Measurements from ENCODE around the gene LIPH. TPM values are rescaled to one million over a fixed set of nuclear protein-coding genes. Genes with fewer than 3 reads are reported as not detected.

LIPH gene
- total and polyA plus RNA-seq, 10 of the 15 experiments (the other 5 are each of a cell fraction or from before 2014, with no cell fraction given), result 2.2 to 11.1 (median 5.4) TPM

- in situ Hi-C loops (cut with MboI), result no loop called here
- CTCF ChIA-PET, result interaction anchor here (1.7 kb wide), 1 partner anchor 71 kb away, joined by 7 read pairs; no protein-coding TSS in a partner anchor
- ATAC-seq, result no peak
These were observed 48.9 kb downstream of the LIPH start for GRCh38 chr3:185503521-185503920.

DNA sequence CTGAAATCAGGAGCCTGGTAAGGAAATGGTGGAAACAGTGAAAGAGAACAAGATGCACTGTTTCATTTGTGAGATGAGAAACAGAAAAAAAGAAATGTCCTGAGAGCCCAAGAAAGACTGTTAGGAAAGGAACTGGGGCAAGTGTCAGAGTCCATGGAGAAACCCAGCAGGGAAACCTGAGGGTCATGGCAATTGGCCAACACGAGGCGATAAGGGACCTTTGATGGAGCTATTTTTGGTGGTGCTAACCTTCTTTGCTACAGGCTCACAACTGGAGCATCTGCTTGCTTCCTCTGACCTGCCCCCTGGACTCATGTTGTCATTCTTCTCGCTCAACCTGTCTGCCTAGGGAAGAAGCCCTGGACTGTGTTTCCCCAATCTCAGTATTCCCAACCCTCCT is 49.4 kb downstream of the LIPH start:
- RAD21 ChIA-PET (ENCODE audit: unreplicated experiment), result no interaction called here
- no peaks in the 10 kb centered on the region for H3K9me3 ChIP-seq (replicated peaks; ENCODE audit: control insufficient read depth, insufficient read depth, low read length)
- H2AFZ ChIP-seq (ENCODE audit: control insufficient read depth, low read depth, low read length), result peak overlapping the region; percentile 54
- peak overlapping the region; percentile 31 for H3K27ac ChIP-seq (ENCODE audit: control insufficient read depth, insufficient read depth)
- H3K79me2 ChIP-seq (ENCODE audit: control insufficient read depth, insufficient read depth, low read length), result peaks cover 8% of the 10 kb centered on the region
- ATAC-seq, result no peak
- H3K4me2 ChIP-seq (ENCODE audit: control insufficient read depth, insufficient read depth), result peak overlapping the region; percentile 1
- SMC1A ChIA-PET (ENCODE audit: uncharacterized antibody, unreplicated experiment), result interaction anchor here (1.7 kb wide), 1 partner anchor 56 kb away, joined by 9 read pairs; no protein-coding TSS in a partner anchor
- no peak for FAIRE-seq
- in situ Hi-C loops (cut with MboI), result no loop called here
- WGBS (ENCODE audit: insufficient coverage, insufficient replicate concordance, low lambda C conversion rate, missing lambda C conversion rate), result 15% methylated on average over 3 of the region's 3 CpGs
- H3K27me3 ChIP-seq (replicated peaks in 1 of 2; ENCODE audit: control insufficient read depth in 2 of 2, insufficient read depth in 2 of 2, low read length in 1 of 2), result no peaks in the 10 kb centered on the region
- intact Hi-C loops (cut with micrococcal nuclease; ENCODE audit: unreplicated experiment), result no loop called here
- no peak overlapping the region for H3K9ac ChIP-seq (ENCODE audit: control insufficient read depth, insufficient read depth, low read length)
- CTCF ChIA-PET, result interaction anchor here (1.7 kb wide), 1 partner anchor 72 kb away, joined by 7 read pairs; no protein-coding TSS in a partner anchor
- no peak for DNase-seq (ENCODE audit: low read depth, low spot score)
- H3K36me3 ChIP-seq (ENCODE audit: control insufficient read depth in 2 of 2, insufficient read depth in 2 of 2, low read length in 1 of 2), result no peaks in the 10 kb centered on the region; a peak in 2 of 4 replicates
- H4K20me1 ChIP-seq (ENCODE audit: control insufficient read depth, insufficient read depth), result no peaks in the 10 kb centered on the region
- POLR2A ChIA-PET, result no interaction called here
- no TSS peak for BruUV-seq (replicated peaks)
- H3K4me1 ChIP-seq (ENCODE audit: control insufficient read depth, insufficient read depth, low read length), result peaks cover 12% of the 10 kb centered on the region
- no peak overlapping the region for H3K4me3 ChIP-seq
- TF ChIP-seq BCL11A (IDR thresholded peaks at IDR 0.05; ENCODE audit: low read depth, low read length) (no peak), NR2C1 (IDR thresholded peaks at IDR 0.05) (no peak), CREM (IDR thresholded peaks at IDR 0.05; ENCODE audit: low read depth) (no peak), NFIC (IDR thresholded peaks at IDR 0.05; ENCODE audit: low read depth, low read length) (no peak), ZNF274 (IDR thresholded peaks at IDR 0.05; ENCODE audit: insufficient read depth, insufficient read length) (no peak), NFXL1 (IDR thresholded peaks at IDR 0.05; ENCODE audit: borderline replicate concordance) (no peak), IRF5 (IDR thresholded peaks at IDR 0.05; ENCODE audit: borderline replicate concordance) (no peak), FOXM1 (IDR thresholded peaks at IDR 0.05; ENCODE audit: low read depth, low read length) (no peak), ZNF384 (IDR thresholded peaks at IDR 0.05; ENCODE audit: borderline replicate concordance, low read depth, low read length) (no peak), SKIL (IDR thresholded peaks at IDR 0.05; ENCODE audit: low read depth, poor library complexity, severe bottlenecking) (no peak)
- TF ChIP-seq, protein P1, sequence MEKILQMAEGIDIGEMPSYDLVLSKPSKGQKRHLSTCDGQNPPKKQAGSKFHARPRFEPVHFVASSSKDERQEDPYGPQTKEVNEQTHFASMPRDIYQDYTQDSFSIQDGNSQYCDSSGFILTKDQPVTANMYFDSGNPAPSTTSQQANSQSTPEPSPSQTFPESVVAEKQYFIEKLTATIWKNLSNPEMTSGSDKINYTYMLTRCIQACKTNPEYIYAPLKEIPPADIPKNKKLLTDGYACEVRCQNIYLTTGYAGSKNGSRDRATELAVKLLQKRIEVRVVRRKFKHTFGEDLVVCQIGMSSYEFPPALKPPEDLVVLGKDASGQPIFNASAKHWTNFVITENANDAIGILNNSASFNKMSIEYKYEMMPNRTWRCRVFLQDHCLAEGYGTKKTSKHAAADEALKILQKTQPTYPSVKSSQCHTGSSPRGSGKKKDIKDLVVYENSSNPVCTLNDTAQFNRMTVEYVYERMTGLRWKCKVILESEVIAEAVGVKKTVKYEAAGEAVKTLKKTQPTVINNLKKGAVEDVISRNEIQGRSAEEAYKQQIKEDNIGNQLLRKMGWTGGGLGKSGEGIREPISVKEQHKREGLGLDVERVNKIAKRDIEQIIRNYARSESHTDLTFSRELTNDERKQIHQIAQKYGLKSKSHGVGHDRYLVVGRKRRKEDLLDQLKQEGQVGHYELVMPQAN (conservative IDR thresholded peaks at IDR 0.05), result no peak

More at GRCh38 chr3:185503521-185503920, 48.9 kb downstream of the LIPH start:
- H3K9me3 ChIP-seq (replicated peaks; ENCODE audit: control insufficient read depth, insufficient read depth, low read length), result no peaks in the 10 kb centered on the region
- ChIA-PET SMC1A (ENCODE audit: uncharacterized antibody, unreplicated experiment) (interaction anchor here (1.7 kb wide), 1 partner anchor 56 kb away, joined by 9 read pairs; no protein-coding TSS in a partner anchor), RAD21 (ENCODE audit: unreplicated experiment) (no interaction called here), POLR2A (no interaction called here)
- H3K9ac ChIP-seq (ENCODE audit: control insufficient read depth, insufficient read depth, low read length), result no peak overlapping the region
- no peak overlapping the region for H3K4me3 ChIP-seq
- intact Hi-C loops (cut with micrococcal nuclease; ENCODE audit: unreplicated experiment), result no loop called here
- peaks cover 3% of the 10 kb centered on the region for H3K79me2 ChIP-seq (ENCODE audit: control insufficient read depth, insufficient read depth, low read length)
- WGBS (ENCODE audit: insufficient coverage, insufficient replicate concordance, low lambda C conversion rate, missing lambda C conversion rate), result 4% methylated on average over 1 of the region's 1 CpG
- DNase-seq (ENCODE audit: low read depth, low spot score) (no peak), FAIRE-seq (no peak)
- H4K20me1 ChIP-seq (ENCODE audit: control insufficient read depth, insufficient read depth), result no peaks in the 10 kb centered on the region
- peaks cover 0 to 3% of the 10 kb centered on the region in 2 experiments; a peak in 2 of 4 replicates for H3K36me3 ChIP-seq (ENCODE audit: control insufficient read depth in 2 of 2, insufficient read depth in 2 of 2, low read length in 1 of 2)
- H2AFZ ChIP-seq (ENCODE audit: control insufficient read depth, low read depth, low read length), result no peak overlapping the region
- no peak for TF ChIP-seq TCF3 (IDR thresholded peaks at IDR 0.05; ENCODE audit: borderline replicate concordance, insufficient read depth, low read depth, low read length)
- H3K27me3 ChIP-seq (replicated peaks in 1 of 2; ENCODE audit: control insufficient read depth in 2 of 2, insufficient read depth in 2 of 2, low read length in 1 of 2), result no peaks in the 10 kb centered on the region
- peaks cover 12% of the 10 kb centered on the region for H3K4me1 ChIP-seq (ENCODE audit: control insufficient read depth, insufficient read depth, low read length)
- H3K4me2 ChIP-seq (ENCODE audit: control insufficient read depth, insufficient read depth), result no peak overlapping the region
- H3K27ac ChIP-seq (ENCODE audit: control insufficient read depth, insufficient read depth), result no peak overlapping the region; the same call in 1 of the 2 replicates
- BruUV-seq (replicated peaks), result no TSS peak

Measured in GM12878 (cell line).